ENCODE measurements around the gene UBAC2. TPM values are rescaled to one million over a fixed set of nuclear protein-coding genes. Genes with fewer than 3 reads are reported as not detected.

Gene UBAC2
- total RNA-seq, 1 donor from 2014 or later: 44.3 TPM

GRCh38 chr13:99433543-99434075 lies 233.0 kb downstream of the UBAC2 start:
- H3K36me3 ChIP-seq: no peaks in the 10 kb centered on the region
- no peak for TF ChIP-seq CTCF (IDR thresholded peaks at IDR 0.05; ENCODE audit: borderline replicate concordance)
- no peaks in the 10 kb centered on the region for H3K9me3 ChIP-seq (replicated peaks)
- no peak overlapping the region for H3K27ac ChIP-seq (replicated peaks)
- H3K4me3 ChIP-seq: no peak overlapping the region
- H3K27me3 ChIP-seq (ENCODE audit: low read depth): peaks cover 3% of the 10 kb centered on the region
- H3K4me1 ChIP-seq: peaks cover 13% of the 10 kb centered on the region
- intact Hi-C loops (cut with micrococcal nuclease): no loop called here
- DNase-seq: no peak

GRCh38 chr13:99434258-99434788 lies 233.7 kb downstream of the UBAC2 start:
- DNase-seq: no peak
- Histone ChIP-seq H3K4me1 (peaks cover 15% of the 10 kb centered on the region), H3K4me3 (no peak overlapping the region), H3K27me3 (ENCODE audit: low read depth) (peaks cover 5% of the 10 kb centered on the region), H3K27ac (replicated peaks) (no peak overlapping the region), H3K9me3 (replicated peaks) (no peaks in the 10 kb centered on the region), H3K36me3 (no peaks in the 10 kb centered on the region)
- intact Hi-C loops (cut with micrococcal nuclease): no loop called here
- no peak for TF ChIP-seq CTCF (IDR thresholded peaks at IDR 0.05; ENCODE audit: borderline replicate concordance)

- intact Hi-C loops (cut with micrococcal nuclease): loop anchor here (5.0 kb wide), 2 partner anchors 168 to 258 kb away; no protein-coding TSS in a partner anchor
- Histone ChIP-seq H3K27me3 (ENCODE audit: low read depth) (peaks cover 10% of the 10 kb centered on the region), H3K9me3 (replicated peaks) (no peaks in the 10 kb centered on the region), H3K4me3 (no peak overlapping the region), H3K36me3 (no peaks in the 10 kb centered on the region), H3K4me1 (peaks cover 17% of the 10 kb centered on the region), H3K27ac (replicated peaks) (no peak overlapping the region)
- no peak for DNase-seq
- no peak for TF ChIP-seq CTCF (IDR thresholded peaks at IDR 0.05; ENCODE audit: borderline replicate concordance)
Measured at GRCh38 chr13:99435116-99435515, 234.5 kb downstream of the UBAC2 start.

- intact Hi-C loops (cut with micrococcal nuclease): loop anchor here (5.0 kb wide), 2 partner anchors 169 to 259 kb away; no protein-coding TSS in a partner anchor
- Histone ChIP-seq H3K27me3 (ENCODE audit: low read depth) (peaks cover 18% of the 10 kb centered on the region), H3K4me3 (no peak overlapping the region), H3K27ac (replicated peaks) (no peak overlapping the region), H3K36me3 (no peaks in the 10 kb centered on the region), H3K4me1 (peaks cover 17% of the 10 kb centered on the region), H3K9me3 (replicated peaks) (no peaks in the 10 kb centered on the region)
- no peak for TF ChIP-seq CTCF (IDR thresholded peaks at IDR 0.05; ENCODE audit: borderline replicate concordance)
- no peak for DNase-seq
Measured at GRCh38 chr13:99435998-99436397, 235.3 kb downstream of the UBAC2 start.

Small RNAs within 50 kb of the gene (microRNA-seq; reads per million reads assigned to microRNA genes)
- not detected for gene MIR623

Other genes starting within 250 kb of the UBAC2 start
- 36.8 TPM for gene DOCK9, start 222.8 kb upstream of the UBAC2 start, total RNA-seq
- not detected for gene GPR18, start 57.5 kb downstream of the UBAC2 start, total RNA-seq
- 1.7 TPM for gene GPR183, start 106.5 kb downstream of the UBAC2 start, total RNA-seq

Data from left ventricle myocardium inferior (tissue), 1 donor.